OCI-LY3 (cell line): ENCODE measurements around the gene FAAP100.

Source experiments
- CTCF ChIP-seq: fragments of 200-600, 300-600 bp; sonication (generic); IDR thresholded peaks from 2 replicates; pipeline ENCODE4 v1.5.1; 2014; ENCODE audit warnings: antibody characterized with exemption, low read length, low read depth
- EZH2phosphoT487 ChIP-seq: fragments of 200-600 bp; shearing (Covaris generic); IDR thresholded peaks from 2 replicates; pipeline ENCODE4 v1.6.1; 2018; ENCODE audit warnings: antibody characterized with exemption, mixed run types, low read depth

GRCh38 chr17:81535480-81536298, 16.5 kb downstream of the FAAP100 start:
- TF ChIP-seq EZH2phosphoT487 = no peak
- TF ChIP-seq CTCF = no peak
